ENCODE results near the gene FAAP20. TPM values are rescaled to one million over a fixed set of nuclear protein-coding genes. Genes with fewer than 3 reads are reported as not detected.
A peak's percentile ranks its signal among the peaks of the same experiment; 100 is the strongest.

Gene FAAP20
- total and polyA plus RNA-seq, 9 of the 15 experiments (the other 6 are each of a cell fraction or from before 2014, with no cell fraction given) = 0.58 to 143 (median 9.9) TPM

DNA sequence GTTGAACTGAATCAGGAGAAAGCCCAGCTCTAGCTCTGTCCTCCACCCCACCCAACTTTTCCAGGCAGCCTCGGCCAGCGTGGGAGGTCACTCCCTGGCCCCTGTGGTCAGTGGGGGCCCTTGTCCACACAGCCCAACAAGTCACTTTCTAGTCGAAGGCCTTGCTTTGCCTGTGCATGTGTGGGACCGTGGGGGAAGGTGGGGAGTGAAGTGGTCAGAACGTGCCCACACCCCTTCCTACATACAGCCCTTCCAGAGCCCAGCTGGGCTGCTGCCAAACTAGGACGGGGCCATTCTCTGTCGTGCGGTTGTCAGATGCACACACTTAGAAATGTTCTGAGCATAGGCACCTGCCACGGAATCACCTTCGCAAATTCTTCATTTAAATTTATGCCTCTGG lies 18.0 kb downstream of the FAAP20 start:
- no peaks in the 10 kb centered on the region; the same call in 1 of the 2 replicates for H4K20me1 ChIP-seq (replicated peaks; ENCODE audit: control insufficient read depth, insufficient read depth, low read length)
- peaks cover 39 to 94% of the 10 kb centered on the region in 2 experiments for H3K4me1 ChIP-seq (replicated peaks in 1 of 2; ENCODE audit: control insufficient read depth in 2 of 2, insufficient read depth in 2 of 2, low read length in 2 of 2)
- TF ChIP-seq DACH1 (IDR thresholded peaks at IDR 0.05; ENCODE audit: partially characterized antibody) (peak; percentile 5), NFIC (IDR thresholded peaks at IDR 0.05) (peak; percentile 34; the same call in 1 of the 2 replicates), STAT5A (IDR thresholded peaks at IDR 0.05; ENCODE audit: borderline replicate concordance, low read length) (no peak), ZBTB1 (CRISPR knock-in tag; IDR thresholded peaks at IDR 0.05; ENCODE audit: borderline replicate concordance, low read depth) (0 out of 2 replicates have a peak, but pooled peaks have one; percentile 7), BHLHE40 (IDR thresholded peaks at IDR 0.05; ENCODE audit: low read length) (0 out of 2 replicates have a peak, but pooled peaks have one; percentile 4)
- TF ChIP-seq, protein P1, sequence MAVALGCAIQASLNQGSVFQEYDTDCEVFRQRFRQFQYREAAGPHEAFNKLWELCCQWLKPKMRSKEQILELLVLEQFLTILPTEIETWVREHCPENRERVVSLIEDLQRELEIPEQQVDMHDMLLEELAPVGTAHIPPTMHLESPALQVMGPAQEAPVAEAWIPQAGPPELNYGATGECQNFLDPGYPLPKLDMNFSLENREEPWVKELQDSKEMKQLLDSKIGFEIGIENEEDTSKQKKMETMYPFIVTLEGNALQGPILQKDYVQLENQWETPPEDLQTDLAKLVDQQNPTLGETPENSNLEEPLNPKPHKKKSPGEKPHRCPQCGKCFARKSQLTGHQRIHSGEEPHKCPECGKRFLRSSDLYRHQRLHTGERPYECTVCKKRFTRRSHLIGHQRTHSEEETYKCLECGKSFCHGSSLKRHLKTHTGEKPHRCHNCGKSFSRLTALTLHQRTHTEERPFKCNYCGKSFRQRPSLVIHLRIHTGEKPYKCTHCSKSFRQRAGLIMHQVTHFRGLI (CRISPR knock-in tag; IDR thresholded peaks at IDR 0.05) = no peak
- H3K79me2 ChIP-seq (ENCODE audit: control insufficient read depth, insufficient read depth, low read length) = peaks cover 3% of the 10 kb centered on the region; the same call in 1 of the 3 replicates
- peak overlapping the region; percentile 99 for H2AFZ ChIP-seq (ENCODE audit: low read depth, low read length)
- H3K4me2 ChIP-seq (ENCODE audit: insufficient read depth, low read length) = peak overlapping the region; percentile 84
- FAIRE-seq (peak; percentile 52), DNase-seq (ENCODE audit: extremely low read depth in 1 of 4, low spot score in 3 of 4) (peak in 1 of 4 experiments; percentile 35), ATAC-seq (no peak)
- H3K9ac ChIP-seq (ENCODE audit: insufficient read depth in 1 of 2, low read depth in 2 of 2, low read length in 2 of 2) = peak overlapping the region; percentile 65 to 87
- in situ Hi-C loops (cut with MboI) = loop anchor here (25.0 kb wide), 1 partner anchor 361 kb away; the partner anchor contains the start of genes HES5 and PANK4
- H3K27ac ChIP-seq (ENCODE audit: extremely low read depth, low read depth, low read length) = peak overlapping the region; percentile 74
- TSS peak; percentile 84 for BruUV-seq (replicated peaks)
- no peaks in the 10 kb centered on the region for H3K9me3 ChIP-seq (replicated peaks; ENCODE audit: control insufficient read depth, insufficient read depth, low read depth, low read length)
- H3K36me3 ChIP-seq (ENCODE audit: control insufficient read depth, insufficient read depth, low read length) = no peaks in the 10 kb centered on the region
- peaks cover 9% of the 10 kb centered on the region for H3K9me1 ChIP-seq (ENCODE audit: control insufficient read depth, insufficient read depth, low read length)
- ChIA-PET CTCF (ENCODE audit: low intra/inter-chr PET ratio) (interaction anchor here (0.8 kb wide), 1 partner anchor 236 kb away, joined by 3 read pairs; no protein-coding TSS in a partner anchor), POLR2A (interaction anchor here (0.6 to 1.3 kb wide), 10 partner anchors 9 to 1112 kb away, joined by 3 to 4 read pairs (median 3); no protein-coding TSS in a partner anchor)
- peak overlapping the region; percentile 22 for H3K4me3 ChIP-seq
- peaks cover 19 to 27% of the 10 kb centered on the region in 2 experiments; a peak in 4 of 5 replicates for H3K27me3 ChIP-seq (ENCODE audit: control insufficient read depth in 2 of 2, insufficient read depth in 2 of 2, low read length in 2 of 2)
- WGBS (ENCODE audit: insufficient coverage, low coverage, missing lambda C conversion rate) = 47% methylated on average over 10 of the region's 10 CpGs
- intact Hi-C loops (cut with micrococcal nuclease) = loop anchor here (1.0 kb wide), 1 partner anchor 205 kb away; no protein-coding TSS in a partner anchor
